Activated CD8-positive, alpha-beta T cell treated with anti-CD3 and anti-CD28 coated beads for 36 hours (primary cell): ENCODE data around the gene DOHH. TPM values are rescaled to one million over a fixed set of nuclear protein-coding genes. Genes with fewer than 3 reads are reported as not detected.

Experiments used
- ATAC-seq: fragments of 200-7000 bp; cut with Tn5 transposase; one replicate; pipeline ENCODE4 v1.10.0; 2021; ENCODE audit warnings: mild to moderate bottlenecking, moderate library complexity
- CTCF ChIA-PET: fragments of 350-600 bp; sonication (Branson Sonifier 250); formaldehyde crosslinking; loops from one replicate; lab custom pipeline; 2021; ENCODE audit warnings: antibody characterized with exemption; lab: Charles Lee
- POLR2A ChIA-PET: fragments of 350-600 bp; sonication (Branson Sonifier 250); formaldehyde crosslinking; loops from one replicate; lab custom pipeline; 2021; ENCODE audit warnings: antibody characterized with exemption; lab: Charles Lee
- DNase-seq: peaks from one replicate; pipeline ENCODE4 v3.0.0-alpha.2; 2020
- H3K27ac Mint-ChIP-seq: one replicate; pipeline ENCODE4 v1.8.0; 2021; ENCODE audit warnings: mild to moderate bottlenecking, mixed read lengths
- H3K27me3 Mint-ChIP-seq: one replicate; pipeline ENCODE4 v1.8.0; 2021; ENCODE audit warnings: mixed read lengths
- H3K36me3 Mint-ChIP-seq: one replicate; pipeline ENCODE4 v1.8.0; 2021; ENCODE audit warnings: low read depth, mixed read lengths
- H3K4me1 Mint-ChIP-seq: one replicate; pipeline ENCODE4 v1.8.0; 2021; ENCODE audit warnings: low read depth, mixed read lengths
- H3K4me3 Mint-ChIP-seq: one replicate; pipeline ENCODE4 v1.8.0; 2021; ENCODE audit warnings: mild to moderate bottlenecking, moderate library complexity, mixed read lengths
- H3K9me3 Mint-ChIP-seq: one replicate; pipeline ENCODE4 v1.8.0; 2021; ENCODE audit warnings: mixed read lengths
- CTCF ChIP-seq: fragments of 200-600 bp; IDR thresholded peaks from one replicate; pipeline ENCODE4 v1.8.0; 2022; ENCODE audit warnings: antibody characterized with exemption, mild to moderate bottlenecking
- intact Hi-C: fragments of 100-400 bp; cut with micrococcal nuclease; formaldehyde crosslinking; loops from one replicate; pipeline ENCODE4 v1.10.0; 2022
- total RNA-seq, 2 experiments: library from RNA; stranded (reverse); gene quantifications; one replicate each; pipeline ENCODE4 v1.2.3, GENCODE V29; 2021

The DOHH gene
- total RNA-seq, 2 experiments from 2014 or later = 15.7 to 17.0 TPM

GRCh38 chr19:3535981-3536380 lies 35.5 kb upstream of the DOHH start:
- intact Hi-C loops = no loop called here
- no peak for TF ChIP-seq CTCF
- DNase-seq (no peak), ATAC-seq (no peak)
- Mint-ChIP-seq H3K4me3 (no peak overlapping the region), H3K4me1 (no peaks in the 10 kb centered on the region), H3K27ac (no peak overlapping the region), H3K27me3 (no peaks in the 10 kb centered on the region), H3K36me3 (peaks cover 30% of the 10 kb centered on the region), H3K9me3 (peaks cover 2% of the 10 kb centered on the region)
- POLR2A ChIA-PET = interaction anchor here (1.0 kb wide), 1 partner anchor 9 kb away, joined by 3 read pairs; no protein-coding TSS in a partner anchor
- CTCF ChIA-PET = no interaction called here

GRCh38 chr19:3535563-3535965 lies 35.1 kb upstream of the DOHH start:
- intact Hi-C loops = no loop called here
- Mint-ChIP-seq H3K36me3 (peaks cover 30% of the 10 kb centered on the region), H3K4me3 (no peak overlapping the region), H3K27ac (no peak overlapping the region), H3K9me3 (peaks cover 2% of the 10 kb centered on the region), H3K4me1 (no peaks in the 10 kb centered on the region), H3K27me3 (no peaks in the 10 kb centered on the region)
- POLR2A ChIA-PET = interaction anchor here (1.0 kb wide), 1 partner anchor 9 kb away, joined by 3 read pairs; no protein-coding TSS in a partner anchor
- CTCF ChIA-PET = no interaction called here
- no peak for TF ChIP-seq CTCF
- ATAC-seq (no peak), DNase-seq (no peak)

- DNase-seq (no peak), ATAC-seq (no peak)
- Mint-ChIP-seq H3K4me3 (no peak overlapping the region), H3K36me3 (peaks cover 30% of the 10 kb centered on the region), H3K9me3 (peaks cover 2% of the 10 kb centered on the region), H3K4me1 (no peaks in the 10 kb centered on the region), H3K27ac (no peak overlapping the region), H3K27me3 (no peaks in the 10 kb centered on the region)
- intact Hi-C loops = no loop called here
- ChIA-PET CTCF (no interaction called here), POLR2A (no interaction called here)
- no peak for TF ChIP-seq CTCF
These were observed 34.7 kb upstream of the DOHH start for GRCh38 chr19:3535235-3535535.

GRCh38 chr19:3534375-3535234 lies 34.1 kb upstream of the DOHH start:
- Mint-ChIP-seq H3K4me3 (no peak overlapping the region), H3K9me3 (peaks cover 1% of the 10 kb centered on the region), H3K27ac (no peak overlapping the region), H3K36me3 (peaks cover 26% of the 10 kb centered on the region), H3K27me3 (no peaks in the 10 kb centered on the region), H3K4me1 (no peaks in the 10 kb centered on the region)
- ChIA-PET CTCF (no interaction called here), POLR2A (no interaction called here)
- ATAC-seq (no peak), DNase-seq (no peak)
- TF ChIP-seq CTCF = no peak
- intact Hi-C loops = no loop called here

GRCh38 chr19:3533563-3534216 lies 33.2 kb upstream of the DOHH start:
- Mint-ChIP-seq H3K9me3 (no peaks in the 10 kb centered on the region), H3K36me3 (peaks cover 22% of the 10 kb centered on the region), H3K4me1 (no peaks in the 10 kb centered on the region), H3K4me3 (no peak overlapping the region), H3K27ac (no peak overlapping the region), H3K27me3 (no peaks in the 10 kb centered on the region)
- CTCF ChIA-PET = no interaction called here
- intact Hi-C loops = no loop called here
- POLR2A ChIA-PET = interaction anchor here (1.0 kb wide), 1 partner anchor 74 kb away, joined by 3 read pairs; no protein-coding TSS in a partner anchor
- no peak for TF ChIP-seq CTCF
- DNase-seq (no peak), ATAC-seq (no peak)
